Measurements from ENCODE around the gene STX8.

Gene STX8

DNA sequence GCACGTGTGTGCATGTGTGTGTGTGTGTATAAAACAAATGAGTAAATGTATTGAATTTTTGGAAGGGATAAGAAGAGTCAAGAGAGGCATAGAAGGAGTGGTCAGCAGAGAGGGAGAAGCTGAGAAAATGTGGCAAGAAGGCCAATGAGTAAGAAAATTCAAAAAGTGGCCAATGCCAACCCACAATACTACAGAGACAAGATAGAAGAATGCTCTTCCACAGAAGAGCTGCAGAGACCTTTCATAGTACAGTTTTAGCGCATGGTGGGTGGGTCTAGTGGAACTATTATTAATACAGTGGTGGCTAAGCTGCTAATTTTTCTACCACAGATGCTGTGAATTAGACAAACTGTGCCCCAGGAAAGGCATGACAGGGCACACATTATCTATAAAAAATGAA, 320.8 kb downstream of the STX8 start:
- Histone ChIP-seq H3K4me3 (no peak overlapping the region), H3K4me1 (peaks cover 0 to 3% (median 0%) of the 10 kb centered on the region in 4 donors), H3K36me3 (peaks cover 0 to under 1% (median under 1%) of the 10 kb centered on the region in 3 donors), H3K9me3 (no peaks in the 10 kb centered on the region), H3K27me3 (no peaks in the 10 kb centered on the region), H3K27ac (no peak overlapping the region)
- TF ChIP-seq, protein P1, sequence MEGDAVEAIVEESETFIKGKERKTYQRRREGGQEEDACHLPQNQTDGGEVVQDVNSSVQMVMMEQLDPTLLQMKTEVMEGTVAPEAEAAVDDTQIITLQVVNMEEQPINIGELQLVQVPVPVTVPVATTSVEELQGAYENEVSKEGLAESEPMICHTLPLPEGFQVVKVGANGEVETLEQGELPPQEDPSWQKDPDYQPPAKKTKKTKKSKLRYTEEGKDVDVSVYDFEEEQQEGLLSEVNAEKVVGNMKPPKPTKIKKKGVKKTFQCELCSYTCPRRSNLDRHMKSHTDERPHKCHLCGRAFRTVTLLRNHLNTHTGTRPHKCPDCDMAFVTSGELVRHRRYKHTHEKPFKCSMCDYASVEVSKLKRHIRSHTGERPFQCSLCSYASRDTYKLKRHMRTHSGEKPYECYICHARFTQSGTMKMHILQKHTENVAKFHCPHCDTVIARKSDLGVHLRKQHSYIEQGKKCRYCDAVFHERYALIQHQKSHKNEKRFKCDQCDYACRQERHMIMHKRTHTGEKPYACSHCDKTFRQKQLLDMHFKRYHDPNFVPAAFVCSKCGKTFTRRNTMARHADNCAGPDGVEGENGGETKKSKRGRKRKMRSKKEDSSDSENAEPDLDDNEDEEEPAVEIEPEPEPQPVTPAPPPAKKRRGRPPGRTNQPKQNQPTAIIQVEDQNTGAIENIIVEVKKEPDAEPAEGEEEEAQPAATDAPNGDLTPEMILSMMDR (IDR thresholded peaks at IDR 0.05): no peak
- no peak for DNase-seq
- intact Hi-C loops (cut with DNase I; ENCODE audit: low total_unique reads): no loop called here

DNA sequence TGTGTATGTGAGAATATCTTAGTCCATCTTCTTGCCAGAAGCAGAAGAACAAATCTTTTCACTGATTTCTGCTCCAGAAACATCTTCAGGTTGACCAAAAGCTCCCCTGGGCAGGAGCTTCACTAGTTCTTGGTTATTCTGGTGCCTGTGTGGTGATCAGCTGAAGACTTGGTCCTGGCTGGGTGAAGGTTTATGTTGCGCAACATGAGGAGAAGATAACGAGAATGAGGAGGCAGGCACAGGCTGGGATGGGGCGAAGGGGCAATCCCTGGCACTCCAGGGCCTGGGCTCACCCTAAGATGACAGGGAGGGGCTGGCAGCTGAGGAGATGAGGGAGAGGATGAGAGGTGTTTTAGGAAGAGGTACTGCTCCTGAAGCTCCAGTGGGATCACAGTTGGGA, 322.3 kb downstream of the STX8 start:
- H3K27ac ChIP-seq: no peak overlapping the region
- peaks cover 0 to 3% (median 0%) of the 10 kb centered on the region in 4 donors for H3K4me1 ChIP-seq
- TF ChIP-seq, protein P1 (IDR thresholded peaks at IDR 0.05): no peak
- H3K36me3 ChIP-seq: peaks cover 3 to 15% (median 8%) of the 10 kb centered on the region in 3 donors
- no peak overlapping the region for H3K4me3 ChIP-seq
- no peaks in the 10 kb centered on the region for H3K27me3 ChIP-seq
- no peak for DNase-seq
- no peaks in the 10 kb centered on the region for H3K9me3 ChIP-seq
- intact Hi-C loops (cut with DNase I; ENCODE audit: low total_unique reads): no loop called here

DNA sequence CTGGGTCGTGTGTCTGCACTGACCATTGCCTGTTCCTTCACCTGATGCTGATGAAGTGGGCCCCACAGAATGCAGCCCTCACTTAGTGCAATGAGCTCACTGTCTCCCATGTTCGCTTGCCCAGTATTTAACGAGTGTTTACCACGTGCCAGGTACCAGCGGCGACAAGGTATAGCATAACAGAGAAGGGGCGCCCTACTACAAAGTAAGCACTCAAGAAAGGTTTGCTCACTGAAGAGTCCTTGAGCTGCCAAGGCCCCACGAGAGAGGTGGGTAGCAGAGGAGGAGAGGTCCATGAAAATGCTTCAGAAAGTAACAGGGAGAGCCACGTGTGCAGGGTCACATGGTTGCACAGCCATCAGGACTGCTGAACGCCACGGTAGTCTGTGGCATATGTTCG, 324.3 kb downstream of the STX8 start:
- no peak overlapping the region for H3K4me3 ChIP-seq
- no peaks in the 10 kb centered on the region for H3K9me3 ChIP-seq
- DNase-seq: no peak
- peaks cover 6 to 20% (median 8%) of the 10 kb centered on the region in 3 donors for H3K36me3 ChIP-seq
- TF ChIP-seq, protein P1 (IDR thresholded peaks at IDR 0.05): no peak
- no peak overlapping the region for H3K27ac ChIP-seq
- intact Hi-C loops (cut with DNase I; ENCODE audit: low total_unique reads): no loop called here
- no peaks in the 10 kb centered on the region for H3K27me3 ChIP-seq
- no peaks in the 10 kb centered on the region for H3K4me1 ChIP-seq

DNA sequence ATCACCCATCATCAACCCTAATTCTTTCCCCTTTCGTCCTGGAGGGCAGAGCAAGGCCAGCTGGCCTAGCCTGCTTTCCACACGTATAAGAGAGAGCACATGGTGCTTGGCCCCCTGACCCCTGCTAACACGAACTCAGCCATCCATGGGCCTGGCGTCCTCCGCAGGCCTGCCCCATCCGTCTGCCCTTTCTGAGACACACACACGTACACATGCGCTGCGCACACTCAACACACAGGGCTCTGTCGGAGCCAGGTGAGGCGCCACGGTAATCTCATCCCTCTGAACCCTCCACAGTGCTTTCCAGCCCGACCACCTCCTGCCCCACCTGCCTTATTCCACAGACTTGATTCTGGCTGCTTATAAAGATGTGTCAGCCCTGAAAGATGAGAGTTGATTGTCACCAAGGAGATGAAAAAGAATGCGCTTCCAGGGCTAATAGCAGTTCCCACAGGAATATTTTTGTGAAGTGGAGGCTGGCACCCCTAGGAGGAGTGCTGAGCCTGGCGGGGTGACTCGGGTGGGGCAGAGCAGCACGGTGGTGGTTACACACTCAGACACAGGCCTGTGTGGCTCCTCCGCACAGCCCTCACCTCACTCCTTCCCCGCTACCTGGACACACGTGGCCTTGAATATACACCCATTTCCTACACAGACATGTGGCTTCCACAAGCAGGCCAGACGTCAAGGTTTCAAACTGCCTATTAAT, 326.2 kb downstream of the STX8 start:
- no peak for DNase-seq
- intact Hi-C loops (cut with DNase I; ENCODE audit: low total_unique reads): no loop called here
- H3K4me3 ChIP-seq: no peak overlapping the region
- no peaks in the 10 kb centered on the region for H3K27me3 ChIP-seq
- peaks cover 0 to 9% (median 7%) of the 10 kb centered on the region in 4 donors for H3K4me1 ChIP-seq
- H3K36me3 ChIP-seq: peaks cover 6 to 20% (median 8%) of the 10 kb centered on the region in 3 donors
- TF ChIP-seq, protein P1 (IDR thresholded peaks at IDR 0.05): no peak
- H3K9me3 ChIP-seq: no peaks in the 10 kb centered on the region
- H3K27ac ChIP-seq: no peak overlapping the region

DNA sequence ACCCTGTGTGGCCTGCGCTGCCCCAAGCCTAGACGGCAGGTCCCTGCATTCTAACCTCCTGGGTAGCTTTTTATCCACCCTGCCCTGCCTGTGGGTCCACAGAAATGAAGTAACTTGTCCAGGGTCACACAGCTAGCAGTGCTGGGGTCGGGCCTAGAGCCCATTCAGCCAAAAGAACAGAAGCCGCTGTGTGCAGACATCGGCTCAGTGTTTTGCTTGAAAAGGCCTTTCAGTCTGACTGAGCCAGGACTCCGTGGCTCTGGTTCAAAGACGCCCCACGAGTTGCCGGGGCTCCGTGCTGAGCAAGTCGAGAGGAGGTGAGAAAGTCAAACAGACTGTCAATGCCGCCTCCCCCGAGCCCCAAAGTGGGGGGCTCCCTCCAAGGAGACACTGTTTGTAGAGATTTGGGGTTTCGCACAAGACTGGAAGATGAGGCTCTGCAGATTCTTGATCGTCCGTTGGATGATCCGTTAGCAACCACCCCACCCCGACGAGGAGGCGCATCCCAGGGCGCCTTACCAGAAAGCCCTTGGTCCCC, 328.1 kb downstream of the STX8 start:
- Histone ChIP-seq H3K4me1 (peaks cover 0 to 28% (median 24%) of the 10 kb centered on the region in 4 donors), H3K27ac (no peak overlapping the region), H3K36me3 (peaks cover 6 to 20% (median 8%) of the 10 kb centered on the region in 3 donors), H3K9me3 (no peaks in the 10 kb centered on the region), H3K27me3 (no peaks in the 10 kb centered on the region), H3K4me3 (no peak overlapping the region)
- TF ChIP-seq, protein P1 (IDR thresholded peaks at IDR 0.05): no peak
- DNase-seq: no peak
- intact Hi-C loops (cut with DNase I; ENCODE audit: low total_unique reads): no loop called here
